PC-9 (cell line): Measurements from ENCODE around the gene UBTD2.

ENCODE experiments used
- CTCF ChIP-seq: fragments of 200-600 bp; sonication (generic); conservative IDR thresholded peaks from 2 replicates; pipeline ENCODE4 v1.6.1; 2017; ENCODE audit warnings: mixed run types, antibody characterized with exemption, mild to moderate bottlenecking, moderate library complexity
- EZH2 ChIP-seq: fragments of 200-600 bp; sonication (generic); IDR thresholded peaks from 2 replicates; pipeline ENCODE4 v1.8.0; 2017; ENCODE audit warnings: antibody characterized with exemption, low read depth

GRCh38 chr5:172266676-172267092, 16.9 kb downstream of the UBTD2 start:
- TF ChIP-seq CTCF (no peak), EZH2 (no peak)
